Mammary epithelial cell (primary cell): Measurements from ENCODE around the gene IRAG1.

Source experiments
- EZH2 ChIP-seq: IDR thresholded peaks from 2 replicates; pipeline ENCODE4 v1.6.1; 2012; ENCODE audit warnings: low read length, inconsistent platforms, borderline replicate concordance
- TF ChIP-seq, protein P1 (sequence below), 2 donors: IDR thresholded peaks in 1 of 2; conservative IDR thresholded peaks in 1 of 2; 2 replicates each; pipeline ENCODE4 v1.5.1; 2011 to 2012; ENCODE audit warnings: inconsistent platforms in 2 of 2, low read length in 2 of 2, mild to moderate bottlenecking in 2 of 2, control low read depth in 1 of 2, low read depth in 1 of 2; ENCODE audit not compliant: insufficient read depth in 1 of 2; ENCODE audit errors: extremely low read depth in 1 of 2

- TF ChIP-seq EZH2 = no peak
- TF ChIP-seq, protein P1, sequence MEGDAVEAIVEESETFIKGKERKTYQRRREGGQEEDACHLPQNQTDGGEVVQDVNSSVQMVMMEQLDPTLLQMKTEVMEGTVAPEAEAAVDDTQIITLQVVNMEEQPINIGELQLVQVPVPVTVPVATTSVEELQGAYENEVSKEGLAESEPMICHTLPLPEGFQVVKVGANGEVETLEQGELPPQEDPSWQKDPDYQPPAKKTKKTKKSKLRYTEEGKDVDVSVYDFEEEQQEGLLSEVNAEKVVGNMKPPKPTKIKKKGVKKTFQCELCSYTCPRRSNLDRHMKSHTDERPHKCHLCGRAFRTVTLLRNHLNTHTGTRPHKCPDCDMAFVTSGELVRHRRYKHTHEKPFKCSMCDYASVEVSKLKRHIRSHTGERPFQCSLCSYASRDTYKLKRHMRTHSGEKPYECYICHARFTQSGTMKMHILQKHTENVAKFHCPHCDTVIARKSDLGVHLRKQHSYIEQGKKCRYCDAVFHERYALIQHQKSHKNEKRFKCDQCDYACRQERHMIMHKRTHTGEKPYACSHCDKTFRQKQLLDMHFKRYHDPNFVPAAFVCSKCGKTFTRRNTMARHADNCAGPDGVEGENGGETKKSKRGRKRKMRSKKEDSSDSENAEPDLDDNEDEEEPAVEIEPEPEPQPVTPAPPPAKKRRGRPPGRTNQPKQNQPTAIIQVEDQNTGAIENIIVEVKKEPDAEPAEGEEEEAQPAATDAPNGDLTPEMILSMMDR (conservative IDR thresholded peaks at IDR 0.05 in 1 of 2, IDR thresholded peaks at IDR 0.05 in 1 of 2; ENCODE audit: extremely low read depth in 1 of 2, insufficient read depth in 1 of 2, low read depth in 1 of 2, low read length in 2 of 2) = no peak
Measured at GRCh38 chr11:10650630-10651029, 42.9 kb downstream of the IRAG1 start.
